Nephron progenitor cell (in vitro differentiated cells): ENCODE results near the gene ALG11.
"Not testable (repeated sequence)": the region's sequence is repeated elsewhere in the genome, so short reads cannot be mapped to it uniquely, and the experiment has no call there.

ENCODE experiments used
- DNase-seq: peaks from one replicate; pipeline ENCODE4 v3.0.0; 2021
- H3K27ac Mint-ChIP-seq: 2 replicates; pipeline ENCODE4 v1.8.0; 2021; ENCODE audit warnings: mild to moderate bottlenecking, moderate library complexity, mixed read lengths
- H3K27me3 Mint-ChIP-seq: 2 replicates; pipeline ENCODE4 v1.8.0; 2021; ENCODE audit warnings: mild to moderate bottlenecking, low read depth, mixed read lengths; ENCODE audit not compliant: poor library complexity
- H3K36me3 Mint-ChIP-seq: 2 replicates; pipeline ENCODE4 v1.8.0; 2021; ENCODE audit warnings: low read depth, mixed read lengths
- H3K4me1 Mint-ChIP-seq: 2 replicates; pipeline ENCODE4 v1.8.0; 2021; ENCODE audit warnings: mixed read lengths
- H3K4me3 Mint-ChIP-seq: 2 replicates; pipeline ENCODE4 v1.8.0; 2021; ENCODE audit warnings: mild to moderate bottlenecking, moderate library complexity, mixed read lengths
- H3K9me3 Mint-ChIP-seq: 2 replicates; pipeline ENCODE4 v1.8.0; 2021; ENCODE audit warnings: mild to moderate bottlenecking, moderate library complexity, mixed read lengths
- TF ChIP-seq, protein P1 (sequence below): fragments of 200-600 bp; sonication (generic); IDR thresholded peaks from 2 replicates; pipeline ENCODE4 v1.5.0; 2021; ENCODE audit warnings: antibody characterized with exemption

Gene ALG11

DNA sequence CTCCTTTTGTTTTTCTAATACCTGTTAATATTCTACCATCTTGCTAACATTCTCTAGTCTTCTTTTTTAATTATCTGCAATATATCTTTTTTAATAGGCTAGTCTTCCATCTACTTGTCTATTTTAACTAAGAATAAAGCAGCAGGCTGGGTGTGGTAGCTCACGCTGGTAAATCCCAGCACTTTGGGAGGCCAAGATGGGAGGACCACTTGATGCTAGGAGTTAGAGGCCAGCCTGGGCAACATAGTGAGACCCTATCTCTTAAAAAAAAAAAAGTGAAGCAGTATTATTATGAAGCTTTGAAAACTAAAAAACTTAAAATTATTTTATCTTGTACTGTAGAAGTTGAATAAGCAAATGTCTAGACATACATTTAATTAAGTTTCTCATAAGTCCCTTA, 15.6 kb downstream of the ALG11 start:
- peaks cover 96% of the 10 kb centered on the region for H3K36me3 Mint-ChIP-seq

DNA sequence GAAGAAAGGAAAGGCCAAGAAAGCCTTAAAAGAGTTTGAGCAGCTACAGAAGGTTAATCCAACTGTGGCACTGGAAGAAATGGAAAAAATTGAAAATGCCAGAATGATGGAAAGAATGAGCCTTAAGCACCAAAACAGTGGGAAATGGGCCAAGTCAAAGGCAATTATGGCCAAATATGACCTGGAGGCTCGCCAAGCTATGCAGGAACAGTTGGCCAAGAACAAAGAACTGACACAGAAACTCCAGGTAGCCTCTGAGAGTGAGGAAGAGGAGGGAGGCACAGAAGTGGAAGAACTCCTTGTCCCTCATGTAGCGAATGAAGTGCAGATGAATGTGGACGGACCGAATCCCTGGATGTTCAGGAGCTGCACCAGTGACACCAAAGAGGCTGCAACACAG, 17.4 kb downstream of the ALG11 start:
- no peak for DNase-seq
- H3K27ac Mint-ChIP-seq = no peak overlapping the region
- no peak overlapping the region for H3K4me3 Mint-ChIP-seq
- H3K36me3 Mint-ChIP-seq = peaks cover 85% of the 10 kb centered on the region
- H3K27me3 Mint-ChIP-seq = no peaks in the 10 kb centered on the region
- H3K4me1 Mint-ChIP-seq = no peaks in the 10 kb centered on the region
- H3K9me3 Mint-ChIP-seq = peaks cover 65% of the 10 kb centered on the region
- TF ChIP-seq, protein P1, sequence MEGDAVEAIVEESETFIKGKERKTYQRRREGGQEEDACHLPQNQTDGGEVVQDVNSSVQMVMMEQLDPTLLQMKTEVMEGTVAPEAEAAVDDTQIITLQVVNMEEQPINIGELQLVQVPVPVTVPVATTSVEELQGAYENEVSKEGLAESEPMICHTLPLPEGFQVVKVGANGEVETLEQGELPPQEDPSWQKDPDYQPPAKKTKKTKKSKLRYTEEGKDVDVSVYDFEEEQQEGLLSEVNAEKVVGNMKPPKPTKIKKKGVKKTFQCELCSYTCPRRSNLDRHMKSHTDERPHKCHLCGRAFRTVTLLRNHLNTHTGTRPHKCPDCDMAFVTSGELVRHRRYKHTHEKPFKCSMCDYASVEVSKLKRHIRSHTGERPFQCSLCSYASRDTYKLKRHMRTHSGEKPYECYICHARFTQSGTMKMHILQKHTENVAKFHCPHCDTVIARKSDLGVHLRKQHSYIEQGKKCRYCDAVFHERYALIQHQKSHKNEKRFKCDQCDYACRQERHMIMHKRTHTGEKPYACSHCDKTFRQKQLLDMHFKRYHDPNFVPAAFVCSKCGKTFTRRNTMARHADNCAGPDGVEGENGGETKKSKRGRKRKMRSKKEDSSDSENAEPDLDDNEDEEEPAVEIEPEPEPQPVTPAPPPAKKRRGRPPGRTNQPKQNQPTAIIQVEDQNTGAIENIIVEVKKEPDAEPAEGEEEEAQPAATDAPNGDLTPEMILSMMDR = no peak

More for the DNA sequence above, 15.6 kb downstream of the ALG11 start:
- H3K4me3 Mint-ChIP-seq = no peak overlapping the region
- no peak for DNase-seq
- TF ChIP-seq, protein P1 = no peak
- peaks cover 65% of the 10 kb centered on the region for H3K9me3 Mint-ChIP-seq
- H3K27ac Mint-ChIP-seq = no peak overlapping the region
- H3K4me1 Mint-ChIP-seq = no peaks in the 10 kb centered on the region
- H3K27me3 Mint-ChIP-seq = no peaks in the 10 kb centered on the region

DNA sequence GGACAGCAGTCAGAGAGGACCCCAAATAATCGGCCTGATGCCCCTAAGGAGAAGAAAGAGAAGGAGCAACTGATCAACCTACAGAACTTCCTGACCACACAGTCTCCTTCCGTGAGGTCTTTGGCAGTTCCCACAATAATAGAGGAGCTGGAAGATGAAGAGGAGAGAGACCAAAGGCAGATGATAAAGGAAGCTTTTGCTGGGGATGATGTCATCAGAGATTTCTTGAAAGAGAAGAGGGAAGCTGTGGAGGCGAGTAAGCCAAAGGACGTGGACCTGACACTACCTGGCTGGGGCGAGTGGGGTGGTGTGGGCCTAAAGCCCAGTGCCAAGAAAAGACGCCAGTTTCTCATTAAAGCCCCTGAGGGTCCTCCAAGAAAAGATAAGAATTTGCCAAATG, 18.2 kb downstream of the ALG11 start:
- not testable (repeated sequence) for H3K4me3 Mint-ChIP-seq, H3K27me3 Mint-ChIP-seq, H3K27ac Mint-ChIP-seq, H3K4me1 Mint-ChIP-seq, DNase-seq
- peaks cover 80% of the 10 kb centered on the region for H3K36me3 Mint-ChIP-seq
- H3K9me3 Mint-ChIP-seq = peaks cover 59% of the 10 kb centered on the region

DNA sequence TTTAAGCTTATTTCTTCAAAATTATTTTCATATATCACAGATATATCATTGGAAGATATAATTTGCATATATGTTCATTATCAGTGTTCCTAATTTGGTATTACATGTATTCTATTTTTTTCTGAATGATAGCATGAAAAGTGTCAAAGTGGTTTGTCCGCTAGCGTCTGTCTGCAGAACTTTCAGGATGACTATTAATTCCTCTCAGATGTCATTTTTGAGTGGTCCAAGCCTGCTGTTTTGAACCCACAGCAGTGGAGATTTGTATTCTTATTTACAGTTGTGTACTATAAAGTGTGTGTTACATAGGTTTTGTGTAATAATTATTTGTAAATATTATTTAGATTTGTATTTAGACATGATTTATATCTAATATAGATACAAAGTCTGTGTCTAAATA, 20.8 kb downstream of the ALG11 start:
- H3K27ac Mint-ChIP-seq = no peak overlapping the region
- peaks cover 9% of the 10 kb centered on the region for H3K4me1 Mint-ChIP-seq
- no peak for DNase-seq
- H3K36me3 Mint-ChIP-seq = peaks cover 61% of the 10 kb centered on the region
- H3K4me3 Mint-ChIP-seq = no peak overlapping the region
- peaks cover under 1% of the 10 kb centered on the region for H3K27me3 Mint-ChIP-seq
- peaks cover 36% of the 10 kb centered on the region for H3K9me3 Mint-ChIP-seq
- TF ChIP-seq, protein P1 = no peak

DNA sequence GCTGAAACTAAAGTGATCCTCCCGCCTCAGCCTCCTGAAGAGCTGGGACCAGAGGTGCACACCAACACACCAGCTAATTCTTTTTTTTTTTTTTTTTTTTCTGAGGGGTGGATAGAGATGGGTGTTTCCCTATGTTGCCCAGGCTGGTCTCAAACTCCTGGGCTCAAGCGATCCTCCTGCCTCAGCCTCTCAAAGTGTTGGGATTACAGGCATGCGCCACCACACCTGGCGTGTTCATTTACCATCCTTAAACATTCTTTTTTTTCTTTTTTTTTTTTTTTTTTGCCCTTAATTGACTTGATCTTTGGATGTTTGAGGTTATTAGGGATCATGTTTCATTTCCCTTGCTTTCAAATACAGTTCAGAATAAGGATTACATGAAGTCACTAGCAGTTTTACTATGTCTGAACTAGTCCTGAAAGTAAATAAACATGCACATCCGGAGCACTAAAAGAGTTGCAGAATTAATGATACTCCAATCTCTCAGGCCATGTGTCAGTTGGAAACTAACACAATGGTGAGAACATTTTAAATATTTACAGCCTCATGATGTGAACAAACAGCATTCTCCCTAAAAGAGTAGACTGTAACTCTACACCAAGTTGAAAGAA, 22.5 kb downstream of the ALG11 start:
- peaks cover 3% of the 10 kb centered on the region for H3K27me3 Mint-ChIP-seq
- H3K9me3 Mint-ChIP-seq = peaks cover 20% of the 10 kb centered on the region
- H3K4me3 Mint-ChIP-seq = no peak overlapping the region
- H3K4me1 Mint-ChIP-seq = peaks cover 9% of the 10 kb centered on the region
- TF ChIP-seq, protein P1 = no peak
- peaks cover 47% of the 10 kb centered on the region for H3K36me3 Mint-ChIP-seq
- DNase-seq = no peak
- H3K27ac Mint-ChIP-seq = no peak overlapping the region

DNA sequence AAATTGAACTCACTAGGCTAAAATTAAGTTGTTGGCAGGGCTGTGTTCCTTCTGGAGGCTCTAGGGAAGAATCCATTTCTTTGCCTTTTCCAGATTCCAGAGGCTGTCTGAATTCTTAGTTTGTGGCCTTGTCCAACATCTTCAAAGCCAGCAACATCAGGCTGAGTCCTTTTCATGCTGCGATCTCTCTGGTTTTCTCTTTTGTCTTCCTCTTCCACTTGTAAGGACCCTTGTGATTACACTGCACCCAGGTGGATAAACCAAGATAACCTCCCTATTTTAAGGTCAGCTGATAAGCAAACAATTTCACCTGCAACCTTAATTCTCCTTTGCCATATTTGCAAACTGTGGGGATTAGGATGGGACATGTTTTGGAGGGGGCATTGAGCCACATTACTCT, 23.8 kb downstream of the ALG11 start:
- Mint-ChIP-seq H3K9me3 (peaks cover 11% of the 10 kb centered on the region), H3K4me3 (no peak overlapping the region), H3K27me3 (peaks cover 3% of the 10 kb centered on the region), H3K27ac (peak overlapping the region; percentile 70), H3K4me1 (peaks cover 9% of the 10 kb centered on the region), H3K36me3 (peaks cover 40% of the 10 kb centered on the region)
- no peak for DNase-seq
- TF ChIP-seq, protein P1 = no peak
